Skeletal muscle satellite cell (primary cell): ENCODE data around the gene CDKL5.

Experiments
- H3K27me3 ChIP-seq: 2 replicates; pipeline ENCODE4 v1.7.0; 2013; ENCODE audit warnings: low read length; ENCODE audit not compliant: control insufficient read depth, insufficient read depth
- H3K36me3 ChIP-seq: 2 replicates; pipeline ENCODE4 v1.7.0; 2013; ENCODE audit warnings: mild to moderate bottlenecking, control low read depth, low read length; ENCODE audit not compliant: insufficient read depth
- H3K4me1 ChIP-seq: 2 replicates; pipeline ENCODE4 v1.7.0; 2013; ENCODE audit warnings: low read length; ENCODE audit not compliant: control insufficient read depth, insufficient read depth
- H3K4me2 ChIP-seq: 2 replicates; pipeline ENCODE4 v1.7.0; 2013; ENCODE audit warnings: mild to moderate bottlenecking, low read length
- H3K4me3 ChIP-seq: 2 replicates; pipeline ENCODE4 v1.7.0; 2013; ENCODE audit warnings: low read length
- H3K9ac ChIP-seq: 2 replicates; pipeline ENCODE4 v1.7.0; 2013; ENCODE audit warnings: mild to moderate bottlenecking, low read depth, low read length, moderate library complexity
- H3K9me3 ChIP-seq: replicated peaks from 2 replicates; pipeline ENCODE4 v1.7.0; 2013; ENCODE audit warnings: mild to moderate bottlenecking, control low read depth, low read length

The CDKL5 gene

DNA sequence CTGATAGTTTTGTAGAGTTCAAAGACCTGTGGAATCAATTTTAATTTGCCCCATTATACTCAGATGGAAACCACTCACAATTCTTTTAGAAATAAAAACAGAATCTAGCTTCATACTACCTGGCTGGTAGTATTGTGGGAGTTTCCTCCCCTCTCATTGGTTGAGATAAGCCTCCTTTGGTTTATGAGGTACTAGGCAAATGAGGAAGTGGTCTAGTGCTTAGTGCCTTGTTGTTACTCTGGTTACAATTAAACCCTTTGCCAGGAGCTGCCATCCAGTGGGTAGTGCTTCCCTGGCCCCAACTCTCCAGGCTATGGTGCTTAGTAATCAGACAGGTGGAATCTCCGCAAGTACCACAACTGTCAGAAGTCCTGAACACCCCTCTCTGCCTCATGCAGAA, 118.3 kb downstream of the CDKL5 start:
- Histone ChIP-seq H3K36me3 (no peaks in the 10 kb centered on the region), H3K4me3 (no peak overlapping the region), H3K9ac (no peak overlapping the region), H3K4me1 (no peaks in the 10 kb centered on the region), H3K27me3 (no peaks in the 10 kb centered on the region), H3K4me2 (no peak overlapping the region), H3K9me3 (no peaks in the 10 kb centered on the region)

DNA sequence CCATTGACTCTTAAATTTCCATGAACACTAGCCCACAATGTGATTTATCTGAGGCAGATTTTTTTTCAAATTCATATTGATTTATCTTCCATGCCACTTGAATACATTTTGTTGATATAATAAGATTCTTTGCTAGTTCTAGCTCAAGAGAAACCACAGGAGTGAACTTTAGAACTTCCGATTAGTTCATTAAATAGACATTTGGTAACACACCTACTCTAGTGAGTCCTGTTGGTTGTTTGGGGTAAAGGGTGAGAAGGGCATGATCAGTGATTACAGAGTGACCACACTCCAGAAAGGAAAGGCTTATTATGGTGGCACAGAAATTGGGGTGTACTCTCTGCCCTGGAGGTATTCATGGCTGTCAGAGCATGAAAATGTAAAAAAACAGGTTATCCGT, 120.4 kb downstream of the CDKL5 start:
- Histone ChIP-seq H3K4me1 (no peaks in the 10 kb centered on the region), H3K9ac (no peak overlapping the region), H3K4me2 (no peak overlapping the region), H3K27me3 (no peaks in the 10 kb centered on the region), H3K9me3 (no peaks in the 10 kb centered on the region), H3K36me3 (no peaks in the 10 kb centered on the region), H3K4me3 (no peak overlapping the region)

DNA sequence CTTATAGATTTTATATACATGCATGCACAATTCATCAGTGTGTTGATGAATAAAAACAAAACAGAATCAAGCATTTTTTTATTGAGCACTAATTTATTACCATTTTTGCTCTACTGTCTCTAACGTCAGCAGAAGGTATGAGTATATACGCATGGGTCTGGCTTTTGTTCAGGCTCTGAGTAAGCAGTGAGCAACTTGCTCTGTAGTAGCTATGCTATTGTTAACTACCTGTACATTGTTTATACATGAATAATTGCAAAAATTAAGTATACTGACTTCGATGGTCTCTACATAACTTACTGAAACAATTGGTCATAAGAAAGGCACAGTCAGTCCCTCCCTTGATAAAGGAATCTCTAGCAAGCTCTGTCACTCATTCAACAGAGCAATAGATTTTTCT, 123.6 kb downstream of the CDKL5 start:
- Histone ChIP-seq H3K4me3 (no peak overlapping the region), H3K9ac (no peak overlapping the region), H3K4me2 (no peak overlapping the region), H3K27me3 (no peaks in the 10 kb centered on the region), H3K36me3 (no peaks in the 10 kb centered on the region), H3K9me3 (no peaks in the 10 kb centered on the region), H3K4me1 (no peaks in the 10 kb centered on the region)

DNA sequence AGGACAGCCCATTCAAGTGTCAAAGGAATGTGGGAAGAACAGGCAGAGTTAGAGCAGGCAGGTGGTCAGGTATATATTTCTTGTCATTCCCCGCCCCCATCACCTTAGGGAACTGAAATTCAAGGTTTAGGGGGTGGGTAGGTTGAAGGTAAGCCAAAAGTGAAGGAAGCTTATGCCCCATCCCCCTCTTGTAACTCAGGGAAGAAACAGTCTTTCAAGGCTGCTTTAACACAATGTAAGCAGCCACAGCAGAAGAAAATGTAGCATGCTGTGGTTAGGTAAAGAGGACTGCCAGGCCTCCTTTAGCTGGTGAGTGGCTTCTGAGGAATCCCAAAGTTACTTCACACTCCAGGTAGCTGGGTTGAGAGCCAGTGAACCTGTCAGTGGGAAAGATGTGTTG, 124.2 kb downstream of the CDKL5 start:
- no peak overlapping the region for H3K4me2 ChIP-seq

DNA sequence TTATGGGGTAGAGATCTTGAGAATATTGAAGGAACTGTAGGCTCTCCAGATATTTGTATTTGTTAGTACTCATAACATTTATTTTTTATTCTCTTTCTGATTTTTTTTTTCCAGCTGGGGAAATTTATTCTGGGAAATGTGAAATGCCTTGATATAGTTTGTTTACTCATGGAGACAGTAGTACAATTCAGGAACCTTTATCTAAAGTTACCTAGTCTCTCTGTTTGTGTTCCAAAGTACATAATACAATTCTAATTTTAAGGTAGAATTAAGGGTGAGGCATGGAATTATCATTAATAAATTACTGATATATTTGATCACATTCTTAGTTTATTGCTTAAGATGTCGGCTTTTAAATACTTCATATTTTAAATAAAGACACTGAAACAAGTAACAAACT, 132.5 kb downstream of the CDKL5 start:
- Histone ChIP-seq H3K4me2 (no peak overlapping the region), H3K27me3 (no peaks in the 10 kb centered on the region), H3K36me3 (no peaks in the 10 kb centered on the region), H3K4me1 (no peaks in the 10 kb centered on the region), H3K9ac (no peak overlapping the region), H3K9me3 (no peaks in the 10 kb centered on the region), H3K4me3 (no peak overlapping the region)

More for the DNA sequence above, 124.2 kb downstream of the CDKL5 start:
- Histone ChIP-seq H3K4me1 (no peaks in the 10 kb centered on the region), H3K9me3 (no peaks in the 10 kb centered on the region), H3K27me3 (no peaks in the 10 kb centered on the region), H3K9ac (no peak overlapping the region), H3K4me3 (no peak overlapping the region), H3K36me3 (no peaks in the 10 kb centered on the region)

DNA sequence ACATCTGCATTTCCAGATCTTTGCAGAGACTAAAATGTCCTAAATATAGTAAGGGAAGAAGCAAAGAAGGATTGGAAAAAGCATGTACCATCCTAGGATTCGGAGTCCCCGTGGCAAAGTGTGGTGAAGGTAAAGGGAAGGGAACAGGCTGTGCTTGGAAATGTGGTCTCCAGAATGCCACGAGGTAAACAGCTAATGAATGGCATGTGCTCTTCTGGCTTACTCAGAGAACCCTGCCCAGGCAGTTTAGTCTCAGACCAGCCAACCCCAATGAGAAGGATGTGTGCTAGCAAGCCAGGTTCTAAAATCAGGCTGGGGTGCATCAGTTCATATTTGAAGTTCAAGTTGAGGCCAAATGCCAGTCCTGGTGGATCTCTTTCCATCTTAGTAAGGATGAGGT, 133.4 kb downstream of the CDKL5 start:
- Histone ChIP-seq H3K27me3 (no peaks in the 10 kb centered on the region), H3K4me3 (no peak overlapping the region), H3K36me3 (no peaks in the 10 kb centered on the region), H3K4me2 (no peak overlapping the region), H3K4me1 (no peaks in the 10 kb centered on the region), H3K9ac (no peak overlapping the region), H3K9me3 (no peaks in the 10 kb centered on the region)

DNA sequence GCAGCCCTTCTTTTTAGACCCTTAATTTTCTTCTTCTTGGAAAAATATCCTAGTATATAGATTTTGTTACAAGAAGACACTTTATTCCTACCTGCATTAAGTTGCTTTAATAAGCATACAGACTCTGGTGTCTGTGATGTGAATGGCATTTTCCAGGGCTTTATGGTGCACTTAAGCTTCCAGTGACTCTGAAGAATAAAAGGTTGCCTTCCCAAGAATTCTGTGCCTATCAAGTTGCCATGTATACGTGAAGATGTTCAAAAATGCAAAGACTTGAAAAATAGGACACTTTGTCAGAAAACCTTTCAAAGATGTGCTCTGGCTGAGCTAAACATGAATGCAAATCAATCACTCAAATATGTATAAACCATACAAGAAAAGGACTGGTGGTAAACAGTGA, 135.6 kb downstream of the CDKL5 start:
- no peaks in the 10 kb centered on the region for H3K27me3 ChIP-seq
- no peaks in the 10 kb centered on the region for H3K9me3 ChIP-seq
- H3K9ac ChIP-seq: no peak overlapping the region
- no peak overlapping the region for H3K4me3 ChIP-seq
- H3K4me2 ChIP-seq: no peak overlapping the region
- no peaks in the 10 kb centered on the region for H3K36me3 ChIP-seq
- no peaks in the 10 kb centered on the region for H3K4me1 ChIP-seq

DNA sequence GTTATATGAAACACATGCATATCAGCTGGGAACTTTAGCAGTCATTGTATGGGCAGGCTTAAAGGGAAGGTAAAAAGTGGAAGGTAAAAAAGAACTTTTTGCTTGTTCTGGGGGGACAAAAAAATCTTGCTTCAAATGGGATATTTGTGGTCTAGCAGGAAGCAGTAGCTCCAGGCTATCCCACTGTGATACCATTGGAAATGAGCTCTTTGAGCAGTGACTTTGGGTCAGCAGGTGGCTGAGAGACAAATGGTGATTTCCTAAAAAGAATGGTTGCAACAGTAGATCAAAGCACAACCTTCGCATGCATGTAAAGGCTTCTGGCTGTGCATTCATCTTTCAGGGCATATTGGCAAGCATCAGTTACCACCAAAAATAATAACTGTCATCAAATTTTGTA, 140.3 kb downstream of the CDKL5 start:
- Histone ChIP-seq H3K27me3 (no peaks in the 10 kb centered on the region), H3K36me3 (no peaks in the 10 kb centered on the region), H3K4me2 (no peak overlapping the region), H3K9me3 (no peaks in the 10 kb centered on the region), H3K4me1 (no peaks in the 10 kb centered on the region), H3K9ac (no peak overlapping the region), H3K4me3 (no peak overlapping the region)

DNA sequence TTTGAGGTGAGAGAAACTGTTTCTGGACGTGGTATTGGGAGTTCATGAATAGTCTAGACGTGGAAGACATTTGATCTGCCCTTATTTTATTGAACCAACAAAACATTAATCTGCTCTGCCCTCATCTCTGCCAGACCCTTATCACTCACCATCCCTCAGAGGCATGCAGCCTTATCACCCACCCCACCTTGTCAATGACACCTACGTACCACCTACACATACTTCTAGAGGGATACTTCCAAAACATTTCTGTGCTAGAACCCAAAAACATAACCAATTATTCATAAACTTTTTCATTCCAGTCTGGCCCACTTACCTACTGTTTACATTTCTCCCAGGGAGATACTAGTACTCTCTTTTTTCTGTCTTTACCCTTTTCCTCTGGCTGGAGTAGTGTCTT, 141.3 kb downstream of the CDKL5 start:
- H3K4me1 ChIP-seq: no peaks in the 10 kb centered on the region
- no peak overlapping the region for H3K4me3 ChIP-seq
- H3K27me3 ChIP-seq: no peaks in the 10 kb centered on the region
- no peaks in the 10 kb centered on the region for H3K36me3 ChIP-seq
- no peak overlapping the region for H3K4me2 ChIP-seq
- no peak overlapping the region for H3K9ac ChIP-seq
- H3K9me3 ChIP-seq: no peaks in the 10 kb centered on the region

DNA sequence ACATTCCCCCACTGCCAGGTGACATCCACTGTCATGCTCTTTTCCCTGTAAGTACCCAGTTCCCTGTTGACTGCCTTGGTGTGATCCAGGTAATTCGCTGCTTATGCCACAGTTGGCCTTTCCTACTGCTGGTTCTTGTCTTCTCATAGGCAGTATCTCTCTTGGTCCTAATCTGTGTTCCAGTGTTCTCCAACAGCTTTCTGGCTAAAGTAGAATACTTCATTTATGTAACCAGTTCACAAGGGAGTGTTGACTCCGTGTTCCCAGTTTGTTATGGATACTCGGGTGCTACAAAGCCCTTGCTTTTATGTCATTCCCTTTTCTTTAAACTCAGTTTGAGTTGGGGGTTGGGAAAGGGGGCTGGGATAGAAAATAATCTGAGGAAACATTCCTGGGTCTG, 148.1 kb downstream of the CDKL5 start:
- H3K4me1 ChIP-seq: peaks cover 9% of the 10 kb centered on the region

DNA sequence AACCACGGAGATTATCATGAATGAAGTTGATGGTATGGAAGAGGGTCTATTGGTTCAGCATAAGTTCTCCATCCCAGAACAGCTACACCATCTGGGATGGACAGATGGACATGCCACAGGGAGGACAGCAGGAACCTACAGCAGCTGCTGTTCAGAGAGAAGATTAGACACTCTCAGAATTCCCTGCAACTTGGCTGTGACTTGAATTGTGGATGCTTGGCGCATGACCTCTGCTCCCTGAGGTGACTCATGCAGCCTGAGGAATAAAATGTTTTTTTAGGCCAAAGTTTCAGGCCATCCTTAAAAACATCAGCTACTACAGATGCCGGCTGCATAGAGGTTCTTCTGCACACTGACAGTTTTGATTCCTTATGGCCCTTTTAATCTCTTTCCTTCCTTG, 149.2 kb downstream of the CDKL5 start:
- H3K4me3 ChIP-seq: no peak overlapping the region
- no peaks in the 10 kb centered on the region for H3K27me3 ChIP-seq
- H3K4me2 ChIP-seq: no peak overlapping the region
- no peak overlapping the region for H3K9ac ChIP-seq
- H3K36me3 ChIP-seq: no peaks in the 10 kb centered on the region
- H3K4me1 ChIP-seq: peaks cover 9% of the 10 kb centered on the region
- H3K9me3 ChIP-seq: no peaks in the 10 kb centered on the region

More for the DNA sequence above, 148.1 kb downstream of the CDKL5 start:
- no peak overlapping the region for H3K4me3 ChIP-seq
- H3K36me3 ChIP-seq: no peaks in the 10 kb centered on the region
- H3K4me2 ChIP-seq: no peak overlapping the region
- H3K9ac ChIP-seq: no peak overlapping the region
- H3K27me3 ChIP-seq: no peaks in the 10 kb centered on the region
- no peaks in the 10 kb centered on the region for H3K9me3 ChIP-seq

DNA sequence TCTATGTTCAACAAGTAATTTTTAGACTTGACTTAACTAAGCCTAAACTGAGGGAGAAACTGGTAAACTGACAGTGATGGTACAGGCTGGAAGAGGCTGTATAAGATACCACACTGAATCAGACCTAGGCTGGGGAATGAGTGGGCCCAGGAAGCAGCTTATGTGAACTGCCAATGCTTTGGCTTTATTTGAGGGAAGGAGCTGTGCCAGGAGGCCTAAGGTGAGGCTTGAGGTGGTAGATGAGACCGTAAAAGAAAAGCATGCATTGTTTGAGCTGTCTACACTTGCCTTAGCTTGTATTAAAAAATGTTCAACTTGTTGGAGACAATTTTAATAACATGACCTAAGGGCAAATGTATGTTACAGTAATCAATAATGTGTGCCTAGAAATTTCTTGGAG, 150.3 kb downstream of the CDKL5 start:
- Histone ChIP-seq H3K27me3 (no peaks in the 10 kb centered on the region), H3K36me3 (no peaks in the 10 kb centered on the region), H3K9me3 (no peaks in the 10 kb centered on the region), H3K4me2 (no peak overlapping the region), H3K4me3 (no peak overlapping the region), H3K4me1 (peaks cover 9% of the 10 kb centered on the region), H3K9ac (no peak overlapping the region)
